Gastrocnemius medialis (tissue), 4 donors: Measurements from ENCODE around the gene EIF2B2. TPM values are rescaled to one million over a fixed set of nuclear protein-coding genes. Genes with fewer than 3 reads are reported as not detected.
"Not testable (repeated sequence)": the region's sequence is repeated elsewhere in the genome, so short reads cannot be mapped to it uniquely, and the experiment has no call there.

Source experiments
- ATAC-seq, 2 donors: fragments of 150-250 bp; one replicate each; pipeline ENCODE4 v1.9.1; 2016
- DNase-seq, 2 donors: peaks; one replicate each; pipeline ENCODE4 v3.0.0-alpha.2; 2019
- H3K27ac ChIP-seq, 4 donors: fragments of 200-600 bp; sonication (generic); 1 replicate in 1 of 4; 2 replicates in 3 of 4; pipeline ENCODE4 v1.5.1; 2016 to 2018; ENCODE audit warnings: mild to moderate bottlenecking in 2 of 4, moderate library complexity in 1 of 4
- H3K27me3 ChIP-seq, 3 donors: fragments of 200-600 bp; sonication (generic) in 2 of 3; 1 replicate in 1 of 3; 2 replicates in 2 of 3; pipeline versions ENCODE4 v1.5.1 to v1.6.0; 2016 to 2019; ENCODE audit warnings: mild to moderate bottlenecking in 1 of 3, moderate library complexity in 1 of 3
- H3K36me3 ChIP-seq, 2 donors: fragments of 200-600 bp; sonication (generic) in 1 of 2; one replicate each; pipeline ENCODE4 v1.5.1; 2017 to 2018
- H3K4me1 ChIP-seq, 2 donors: fragments of 200-600 bp; sonication (generic) in 1 of 2; one replicate each; pipeline ENCODE4 v1.5.1; 2016 to 2017; ENCODE audit warnings: mild to moderate bottlenecking in 2 of 2
- H3K4me3 ChIP-seq, 4 donors: fragments of 200-600 bp; sonication (generic) in 3 of 4; 1 replicate in 1 of 4; 2 replicates in 3 of 4; pipeline ENCODE4 v1.5.1; 2016 to 2019; ENCODE audit warnings: mild to moderate bottlenecking in 2 of 4
- H3K9me3 ChIP-seq, 3 donors: fragments of 200-600 bp; sonication (generic) in 2 of 3; 1 replicate in 1 of 3; 2 replicates in 2 of 3; pipeline ENCODE4 v1.5.1; 2016 to 2019
- CTCF ChIP-seq, 5 experiments: fragments of 450-650 bp in 3 of 5; fragments of 200-600 bp in 2 of 5; sonication (generic) in 2 of 5; IDR thresholded peaks in 4 of 5; conservative IDR thresholded peaks in 1 of 5; 1 replicate in 4 of 5; 2 replicates in 1 of 5; pipeline ENCODE4 v1.5.1; 2016 to 2019; ENCODE audit warnings: antibody characterized with exemption in 5 of 5, mild to moderate bottlenecking in 3 of 5, moderate library complexity in 3 of 5
- POLR2A ChIP-seq, 2 donors: fragments of 450-650 bp; IDR thresholded peaks; one replicate each; pipeline ENCODE4 v1.6.1; 2017; ENCODE audit warnings: antibody characterized with exemption in 2 of 2, mild to moderate bottlenecking in 2 of 2, moderate library complexity in 2 of 2
- in situ Hi-C, 4 donors: fragments of 200-750 bp; cut with MboI; loops; one replicate each; pipeline versions ENCODE4 v1.15.0 to v1.8.0; 2017; ENCODE audit warnings: low sequenced_read_pairs in 4 of 4
- intact Hi-C: fragments of 100-400 bp; cut with DNase I; formaldehyde crosslinking; loops from one replicate; pipeline ENCODE4 v1.15.1; 2023; ENCODE audit warnings: low total_unique reads
- total RNA-seq, 4 donors: library from RNA; depleted of rRNA; stranded (reverse); fragments of >200 nt; gene quantifications; one replicate each; pipeline versions ENCODE4 v1.1.0 to v1.2.3, GENCODE V29; 2016

Gene EIF2B2
- total RNA-seq, 4 donors from 2014 or later = 42.7 to 79.0 (median 69.9) TPM

GRCh38 chr14:74988131-74988530 lies 14.6 kb upstream of the EIF2B2 start:
- Histone ChIP-seq H3K27me3 (no peaks in the 10 kb centered on the region), H3K4me1 (peaks cover 10 to 13% of the 10 kb centered on the region in 2 donors), H3K4me3 (no peak overlapping the region), H3K9me3 (no peaks in the 10 kb centered on the region), H3K27ac (peak overlapping the region in 3 of 4 donors; percentile 31 to 40 (median 36)), H3K36me3 (no peaks in the 10 kb centered on the region)
- intact Hi-C loops = no loop called here
- in situ Hi-C loops = no loop called here
- ATAC-seq = peak; percentile 49 to 82
- DNase-seq = no peak
- TF ChIP-seq CTCF (IDR thresholded peaks at IDR 0.05 in 4 of 5, conservative IDR thresholded peaks at IDR 0.05 in 1 of 5) (no peak), POLR2A (IDR thresholded peaks at IDR 0.05) (no peak)

- DNase-seq (no peak), ATAC-seq (no peak)
- Histone ChIP-seq H3K27ac (no peak overlapping the region), H3K36me3 (no peaks in the 10 kb centered on the region), H3K4me1 (peaks cover 10 to 13% of the 10 kb centered on the region in 2 donors), H3K4me3 (no peak overlapping the region), H3K27me3 (no peaks in the 10 kb centered on the region), H3K9me3 (no peaks in the 10 kb centered on the region)
- intact Hi-C loops (no loop called here), in situ Hi-C loops (no loop called here)
- no peak for TF ChIP-seq CTCF (IDR thresholded peaks at IDR 0.05 in 4 of 5, conservative IDR thresholded peaks at IDR 0.05 in 1 of 5)
- TF ChIP-seq POLR2A (IDR thresholded peaks at IDR 0.05) = no peak
Measured at GRCh38 chr14:74988993-74989392, 13.7 kb upstream of the EIF2B2 start.

DNA sequence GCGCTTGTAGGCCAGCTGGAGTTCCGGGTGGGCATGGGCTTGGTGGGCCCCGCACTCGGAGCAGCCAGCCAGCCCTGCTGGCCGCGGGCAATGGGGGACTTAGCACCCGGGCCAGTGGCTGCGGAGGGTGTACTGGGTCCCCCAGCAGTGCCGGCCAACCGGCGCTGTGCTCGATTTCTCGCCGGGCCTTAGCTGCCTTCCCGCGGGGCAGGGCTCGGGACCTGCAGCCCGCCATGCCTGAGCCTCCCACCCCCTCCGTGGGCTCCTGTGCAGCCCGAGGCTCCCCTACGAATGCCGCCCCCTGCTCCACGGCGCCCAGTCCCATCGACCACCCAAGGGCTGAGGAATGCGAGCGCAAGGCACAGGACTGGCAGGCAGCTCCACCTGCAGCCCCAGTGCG lies 8.5 kb upstream of the EIF2B2 start:
- DNase-seq, H3K9me3 ChIP-seq, H3K27ac ChIP-seq, H3K4me1 ChIP-seq, H3K4me3 ChIP-seq, H3K27me3 ChIP-seq, ATAC-seq, in situ Hi-C loops, intact Hi-C loops, H3K36me3 ChIP-seq: not testable (repeated sequence)

GRCh38 chr14:74995781-74996180 lies 6.9 kb upstream of the EIF2B2 start:
- in situ Hi-C loops, H3K27me3 ChIP-seq, H3K9me3 ChIP-seq, H3K4me1 ChIP-seq, H3K36me3 ChIP-seq, intact Hi-C loops, DNase-seq, H3K27ac ChIP-seq, H3K4me3 ChIP-seq, ATAC-seq: not testable (repeated sequence)

DNA sequence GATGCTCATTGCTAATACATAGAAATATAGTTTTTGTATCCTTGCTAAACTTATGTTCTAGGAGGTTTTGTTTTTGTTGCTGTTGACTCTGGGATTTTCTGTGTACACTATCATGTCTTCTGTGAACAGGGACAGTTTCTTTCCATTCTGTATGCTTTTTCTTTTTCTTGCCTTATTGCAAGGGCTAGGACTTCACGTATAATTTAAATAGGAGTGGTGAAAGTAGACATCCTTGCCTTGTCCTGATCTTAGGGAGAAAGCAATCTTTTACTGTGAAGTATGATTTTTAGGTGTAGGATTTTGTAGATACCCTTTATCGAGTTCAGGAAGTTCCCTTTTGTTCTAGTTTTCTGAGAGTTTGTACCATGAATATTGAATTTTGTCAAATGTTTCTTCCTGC lies 1.5 kb upstream of the EIF2B2 start:
- in situ Hi-C loops = no loop called here
- Histone ChIP-seq H3K36me3 (peaks cover 0 to 16% of the 10 kb centered on the region in 2 donors), H3K9me3 (no peaks in the 10 kb centered on the region), H3K4me1 (peaks cover 12 to 14% of the 10 kb centered on the region in 2 donors), H3K27ac (no peak overlapping the region), H3K27me3 (no peaks in the 10 kb centered on the region), H3K4me3 (no peak overlapping the region)
- intact Hi-C loops = loop anchor here (5.0 kb wide), 1 partner anchor 86 kb away; no protein-coding TSS in a partner anchor
- TF ChIP-seq POLR2A (IDR thresholded peaks at IDR 0.05) = no peak
- no peak for DNase-seq
- no peak for ATAC-seq

- no peak for DNase-seq
- H3K4me1 ChIP-seq = peaks cover 12 to 14% of the 10 kb centered on the region in 2 donors
- peak overlapping the region; percentile 82 to 94 (median 87) for H3K27ac ChIP-seq
- in situ Hi-C loops = no loop called here
- H3K36me3 ChIP-seq = peaks cover 3 to 22% of the 10 kb centered on the region in 2 donors
- ATAC-seq = no peak
- intact Hi-C loops = loop anchor here (2.0 to 5.0 kb wide), 3 partner anchors 61 to 85 kb away; partner anchors contain the start of gene ZC2HC1C
- no peaks in the 10 kb centered on the region for H3K27me3 ChIP-seq
- H3K9me3 ChIP-seq = no peaks in the 10 kb centered on the region
- H3K4me3 ChIP-seq = peak overlapping the region; percentile 75 to 95 (median 89)
- TF ChIP-seq CTCF (IDR thresholded peaks at IDR 0.05 in 4 of 5, conservative IDR thresholded peaks at IDR 0.05 in 1 of 5) (no peak), POLR2A (IDR thresholded peaks at IDR 0.05) (no peak)
Measured at GRCh38 chr14:75001899-75002298, 822 bp upstream of the EIF2B2 start.
